ENCODE results near the gene WDR36. TPM values are rescaled to one million over a fixed set of nuclear protein-coding genes. Genes with fewer than 3 reads are reported as not detected.

WDR36 gene
- total and polyA plus RNA-seq, 4 donors, result 3.4 to 26.1 (median 11.0) TPM

DNA sequence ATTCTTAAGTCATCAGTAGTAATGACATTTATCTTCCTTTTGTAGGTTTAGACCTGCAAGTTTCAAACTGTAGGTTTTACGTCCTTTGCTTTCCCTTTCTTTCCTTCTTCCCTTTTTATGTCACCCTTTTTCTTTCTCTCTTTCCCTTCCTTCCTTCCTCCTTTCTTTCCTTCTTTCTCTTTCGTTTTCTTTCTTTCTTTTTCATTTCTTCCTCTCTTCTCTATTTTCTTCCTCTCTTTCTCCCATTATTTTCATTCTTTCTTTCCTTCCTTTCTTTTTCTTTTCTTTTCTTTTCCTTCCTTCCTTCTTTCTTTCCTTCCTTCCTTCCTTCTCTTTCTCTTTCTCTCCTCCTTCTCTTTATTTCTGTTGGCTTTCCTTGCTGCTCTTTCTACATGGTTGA is 59.9 kb downstream of the WDR36 start:
- 75 to 77% methylated on average over 2 of the region's 2 CpGs for WGBS, 2 donors

DNA sequence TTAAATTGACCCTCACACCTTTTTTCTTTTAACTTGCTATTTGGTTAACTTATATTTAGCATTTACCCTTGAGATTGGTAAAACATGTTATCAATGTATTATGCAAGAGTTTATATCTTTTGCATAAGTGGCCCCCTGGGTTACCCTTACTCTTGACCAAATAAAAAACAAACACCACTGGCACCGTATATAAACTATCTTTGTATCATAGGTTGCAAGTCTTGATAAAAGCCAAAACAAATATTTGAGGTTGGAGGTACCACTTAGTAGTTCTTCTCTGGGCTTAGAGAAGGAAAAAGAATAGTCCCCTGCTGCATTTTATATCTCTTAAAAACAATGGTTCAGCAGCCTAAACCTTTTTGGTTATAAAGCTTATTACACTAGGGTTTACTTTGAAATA is 61.3 kb downstream of the WDR36 start:
- no peak overlapping the region for H3K4me3 ChIP-seq (ENCODE audit: low read length in 2 of 2)
- H3K4me1 ChIP-seq (ENCODE audit: control insufficient read depth in 1 of 2, insufficient read depth in 2 of 2, low read length in 2 of 2), result no peaks in the 10 kb centered on the region
- no peak overlapping the region for H3K27ac ChIP-seq (ENCODE audit: low read depth in 1 of 2, low read length in 2 of 2)
- intact Hi-C loops (cut with DNase I), result no loop called here
- 28 to 47% methylated on average over 1 of the region's 1 CpG for WGBS, 2 donors
- no peak for DNase-seq
- H3K9me3 ChIP-seq (ENCODE audit: control insufficient read depth, low read length), result no peaks in the 10 kb centered on the region
- H3K27me3 ChIP-seq (ENCODE audit: control insufficient read depth in 1 of 2, insufficient read depth in 2 of 2, low read length in 1 of 2), result no peaks in the 10 kb centered on the region
- no peaks in the 10 kb centered on the region for H3K36me3 ChIP-seq (ENCODE audit: control insufficient read depth in 1 of 2, insufficient read depth in 2 of 2, low read length in 1 of 2)
- ATAC-seq (ENCODE audit: low FRiP score), result no peak

More for the DNA sequence above, 59.9 kb downstream of the WDR36 start:
- Histone ChIP-seq H3K4me1 (ENCODE audit: control insufficient read depth in 1 of 2, insufficient read depth in 2 of 2, low read length in 2 of 2) (no peaks in the 10 kb centered on the region), H3K9me3 (ENCODE audit: control insufficient read depth, low read length) (no peaks in the 10 kb centered on the region), H3K36me3 (ENCODE audit: control insufficient read depth in 1 of 2, insufficient read depth in 2 of 2, low read length in 1 of 2) (no peaks in the 10 kb centered on the region), H3K27ac (ENCODE audit: low read depth in 1 of 2, low read length in 2 of 2) (no peak overlapping the region), H3K4me3 (ENCODE audit: low read length in 2 of 2) (no peak overlapping the region), H3K27me3 (ENCODE audit: control insufficient read depth in 1 of 2, insufficient read depth in 2 of 2, low read length in 1 of 2) (no peaks in the 10 kb centered on the region)
- intact Hi-C loops (cut with DNase I), result no loop called here
- DNase-seq (no peak), ATAC-seq (ENCODE audit: low FRiP score) (no peak)

DNA sequence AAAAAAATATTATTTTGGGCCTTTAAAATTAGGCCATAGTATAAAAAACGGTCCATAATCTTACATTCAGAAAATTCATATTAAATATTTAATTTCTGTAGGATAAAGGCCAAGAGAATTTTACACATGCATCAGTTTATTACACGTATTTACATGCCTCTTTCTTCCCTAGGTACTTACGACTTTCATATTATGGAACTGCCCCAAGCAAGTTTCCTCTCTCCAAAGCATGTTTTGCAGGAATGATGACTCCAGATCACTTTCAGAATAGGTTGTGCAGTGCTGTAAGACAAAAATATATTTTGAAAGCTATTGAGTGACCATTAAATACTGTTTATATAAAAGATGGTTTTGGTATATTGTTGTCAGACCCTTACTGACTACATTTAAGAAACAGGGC is 61.8 kb downstream of the WDR36 start:
- H3K36me3 ChIP-seq (ENCODE audit: control insufficient read depth in 1 of 2, insufficient read depth in 2 of 2, low read length in 1 of 2), result no peaks in the 10 kb centered on the region
- no peak overlapping the region for H3K4me3 ChIP-seq (ENCODE audit: low read length in 2 of 2)
- DNase-seq, result no peak
- H3K4me1 ChIP-seq (ENCODE audit: control insufficient read depth in 1 of 2, insufficient read depth in 2 of 2, low read length in 2 of 2), result no peaks in the 10 kb centered on the region
- 80 to 89% methylated on average over 3 of the region's 3 CpGs for WGBS, 2 donors
- no peak for ATAC-seq (ENCODE audit: low FRiP score)
- intact Hi-C loops (cut with DNase I), result no loop called here
- H3K27ac ChIP-seq (ENCODE audit: low read depth in 1 of 2, low read length in 2 of 2), result no peak overlapping the region
- H3K9me3 ChIP-seq (ENCODE audit: control insufficient read depth, low read length), result no peaks in the 10 kb centered on the region
- no peaks in the 10 kb centered on the region for H3K27me3 ChIP-seq (ENCODE audit: control insufficient read depth in 1 of 2, insufficient read depth in 2 of 2, low read length in 1 of 2)

DNA sequence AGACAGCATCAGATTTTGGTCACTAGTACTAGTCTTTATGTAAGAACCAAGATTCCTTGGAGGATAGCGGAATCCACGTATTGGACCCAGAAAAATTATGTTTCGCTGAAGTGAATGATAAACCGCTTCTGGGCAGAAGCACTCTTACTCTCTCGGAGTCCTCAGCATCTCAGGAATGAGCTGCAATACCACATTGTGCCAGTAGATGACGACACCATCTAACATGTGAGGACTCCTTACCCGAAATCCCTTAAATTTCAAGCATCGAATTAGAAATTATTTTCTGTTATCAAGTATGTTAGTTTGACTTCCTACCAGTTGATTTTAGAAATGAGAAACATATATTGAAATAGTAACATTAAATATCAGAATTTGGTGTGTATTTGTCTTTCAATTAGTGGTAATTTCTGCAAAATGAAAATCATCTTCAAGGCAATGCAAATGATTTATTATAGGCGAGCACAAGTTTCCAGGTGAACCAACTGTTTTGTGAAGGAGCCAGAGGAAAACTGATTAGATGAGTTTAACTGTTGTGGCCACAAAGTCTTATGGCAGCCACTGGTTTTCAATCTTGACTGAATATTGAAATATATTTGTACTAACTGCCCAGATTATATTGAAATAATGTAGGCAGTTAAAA is 66.1 kb downstream of the WDR36 start:
- Histone ChIP-seq H3K27ac (ENCODE audit: low read depth in 1 of 2, low read length in 2 of 2) (no peak overlapping the region), H3K36me3 (ENCODE audit: control insufficient read depth in 1 of 2, insufficient read depth in 2 of 2, low read length in 1 of 2) (no peaks in the 10 kb centered on the region), H3K27me3 (ENCODE audit: control insufficient read depth in 1 of 2, insufficient read depth in 2 of 2, low read length in 1 of 2) (no peaks in the 10 kb centered on the region), H3K9me3 (ENCODE audit: control insufficient read depth, low read length) (no peaks in the 10 kb centered on the region), H3K4me3 (ENCODE audit: low read length in 2 of 2) (no peak overlapping the region), H3K4me1 (ENCODE audit: control insufficient read depth in 1 of 2, insufficient read depth in 2 of 2, low read length in 2 of 2) (no peaks in the 10 kb centered on the region)
- ATAC-seq (ENCODE audit: low FRiP score) (peak; percentile 81), DNase-seq (peak in 1 of 2 donors; percentile 63)
- intact Hi-C loops (cut with DNase I), result loop anchor here in 1 of 2 donors (5.0 kb wide), 2 partner anchors 119 to 989 kb away; no protein-coding TSS in a partner anchor
- 15 to 16% methylated on average over 9 of the region's 9 CpGs for WGBS, 2 donors

DNA sequence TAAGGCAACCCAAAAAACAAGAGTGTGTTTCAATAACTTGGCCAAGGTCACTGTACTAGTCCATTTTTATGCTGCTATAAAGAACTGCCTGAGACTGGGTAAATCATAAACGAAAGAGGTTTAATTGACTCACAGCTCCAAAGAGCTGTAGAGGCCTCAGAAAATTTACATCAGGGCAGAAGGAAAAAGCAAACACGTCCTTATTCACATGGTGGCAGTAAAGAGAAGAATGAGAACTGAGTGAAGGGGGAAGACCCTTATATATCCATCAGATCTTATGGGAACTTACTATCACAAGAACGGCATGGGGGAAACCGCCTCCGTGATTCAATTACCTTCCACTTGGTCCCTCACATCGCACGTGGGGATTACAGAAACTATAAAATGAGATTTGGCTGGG is 67.7 kb downstream of the WDR36 start:
- H3K36me3 ChIP-seq (ENCODE audit: control insufficient read depth in 1 of 2, insufficient read depth in 2 of 2, low read length in 1 of 2), result no peaks in the 10 kb centered on the region
- H3K9me3 ChIP-seq (ENCODE audit: control insufficient read depth, low read length), result no peaks in the 10 kb centered on the region
- WGBS, 2 donors, result 58 to 61% methylated on average over 7 of the region's 7 CpGs
- DNase-seq, result no peak
- H3K4me1 ChIP-seq (ENCODE audit: control insufficient read depth in 1 of 2, insufficient read depth in 2 of 2, low read length in 2 of 2), result no peaks in the 10 kb centered on the region
- H3K27me3 ChIP-seq (ENCODE audit: control insufficient read depth in 1 of 2, insufficient read depth in 2 of 2, low read length in 1 of 2), result no peaks in the 10 kb centered on the region
- no peak overlapping the region for H3K27ac ChIP-seq (ENCODE audit: low read depth in 1 of 2, low read length in 2 of 2)
- no peak overlapping the region for H3K4me3 ChIP-seq (ENCODE audit: low read length in 2 of 2)
- intact Hi-C loops (cut with DNase I), result loop anchor here (5.0 to 10.0 kb wide), 4 partner anchors 115 to 995 kb away; no protein-coding TSS in a partner anchor
- no peak for ATAC-seq (ENCODE audit: low FRiP score)

DNA sequence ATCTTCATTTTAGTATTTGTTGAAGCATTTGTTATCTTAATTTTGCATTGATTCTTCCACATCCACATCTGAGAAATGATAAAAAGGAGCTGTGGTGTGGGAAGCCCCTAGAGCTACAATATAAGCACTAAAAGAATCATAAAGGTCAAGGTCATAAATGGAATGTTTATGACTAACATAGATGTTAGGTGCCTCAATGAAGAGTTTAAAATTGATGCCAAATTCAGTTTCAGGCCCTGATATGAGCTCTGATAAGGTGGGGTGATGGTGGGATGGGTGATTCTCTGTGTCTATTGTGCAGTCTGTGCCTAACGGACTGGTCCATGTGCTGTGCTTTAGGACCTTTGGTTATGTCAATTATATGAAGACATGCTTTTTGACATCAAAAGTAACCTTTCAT is 70.9 kb downstream of the WDR36 start:
- intact Hi-C loops (cut with DNase I), result loop anchor here in 1 of 2 donors (10.0 kb wide), 2 partner anchors 112 to 992 kb away; no protein-coding TSS in a partner anchor
- no peak for DNase-seq
- no peak overlapping the region for H3K27ac ChIP-seq (ENCODE audit: low read depth in 1 of 2, low read length in 2 of 2)
- H3K27me3 ChIP-seq (ENCODE audit: control insufficient read depth in 1 of 2, insufficient read depth in 2 of 2, low read length in 1 of 2), result no peaks in the 10 kb centered on the region
- no peak for ATAC-seq (ENCODE audit: low FRiP score)
- no peaks in the 10 kb centered on the region for H3K9me3 ChIP-seq (ENCODE audit: control insufficient read depth, low read length)
- no peak overlapping the region for H3K4me3 ChIP-seq (ENCODE audit: low read length in 2 of 2)
- no peaks in the 10 kb centered on the region for H3K4me1 ChIP-seq (ENCODE audit: control insufficient read depth in 1 of 2, insufficient read depth in 2 of 2, low read length in 2 of 2)
- 85 to 92% methylated on average over 1 of the region's 1 CpG for WGBS, 2 donors
- H3K36me3 ChIP-seq (ENCODE audit: control insufficient read depth in 1 of 2, insufficient read depth in 2 of 2, low read length in 1 of 2), result no peaks in the 10 kb centered on the region

DNA sequence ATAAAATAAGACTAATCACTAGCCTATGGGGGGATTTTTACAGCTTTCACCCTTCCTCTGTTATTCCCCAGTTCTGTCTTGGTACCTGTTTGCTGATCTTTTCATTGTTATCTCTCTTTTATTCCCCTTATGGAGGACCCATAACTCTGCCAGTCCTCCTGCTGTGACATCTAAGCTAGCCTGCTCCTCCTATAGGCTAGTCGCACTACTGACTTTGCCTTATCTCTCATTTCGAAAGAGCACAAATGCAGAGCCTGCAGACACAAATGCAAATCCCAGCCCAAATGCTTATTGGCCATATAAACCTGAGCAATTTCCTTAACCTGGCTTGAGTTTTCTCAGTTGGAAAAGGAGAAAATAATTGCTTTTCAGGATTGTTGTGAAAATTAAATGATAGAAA is 72.9 kb downstream of the WDR36 start:
- no peak for ATAC-seq (ENCODE audit: low FRiP score)
- intact Hi-C loops (cut with DNase I), result loop anchor here in 1 of 2 donors (10.0 kb wide), 2 partner anchors 110 to 990 kb away; no protein-coding TSS in a partner anchor
- no peak for DNase-seq
- Histone ChIP-seq H3K36me3 (ENCODE audit: control insufficient read depth in 1 of 2, insufficient read depth in 2 of 2, low read length in 1 of 2) (no peaks in the 10 kb centered on the region), H3K4me1 (ENCODE audit: control insufficient read depth in 1 of 2, insufficient read depth in 2 of 2, low read length in 2 of 2) (no peaks in the 10 kb centered on the region), H3K9me3 (ENCODE audit: control insufficient read depth, low read length) (no peaks in the 10 kb centered on the region), H3K27me3 (ENCODE audit: control insufficient read depth in 1 of 2, insufficient read depth in 2 of 2, low read length in 1 of 2) (no peaks in the 10 kb centered on the region), H3K27ac (ENCODE audit: low read depth in 1 of 2, low read length in 2 of 2) (no peak overlapping the region), H3K4me3 (ENCODE audit: low read length in 2 of 2) (no peak overlapping the region)
- 81% methylated on average over 2 of the region's 2 CpGs for WGBS, 2 donors

DNA sequence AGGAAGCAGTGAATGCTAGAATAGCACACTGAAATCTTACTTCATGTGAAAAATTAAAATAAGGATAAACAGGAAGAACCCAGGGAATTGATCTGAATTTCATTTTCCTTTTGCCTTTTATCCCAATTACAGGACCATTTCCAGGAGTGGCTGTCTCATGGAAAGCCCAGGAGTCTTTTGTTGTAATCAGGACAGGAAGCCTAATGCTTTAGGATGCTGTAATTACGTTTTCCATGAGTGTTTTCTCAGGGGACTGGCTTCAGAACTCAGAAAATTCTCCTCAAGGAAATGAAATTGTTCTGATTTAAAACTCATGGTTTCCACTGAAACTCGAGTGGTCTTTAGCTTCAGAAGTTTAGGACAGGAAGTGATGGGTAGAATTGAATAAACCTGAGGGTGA is 75.4 kb downstream of the WDR36 start:
- intact Hi-C loops (cut with DNase I), result loop anchor here in 1 of 2 donors (10.0 kb wide), 2 partner anchors 107 to 987 kb away; no protein-coding TSS in a partner anchor

DNA sequence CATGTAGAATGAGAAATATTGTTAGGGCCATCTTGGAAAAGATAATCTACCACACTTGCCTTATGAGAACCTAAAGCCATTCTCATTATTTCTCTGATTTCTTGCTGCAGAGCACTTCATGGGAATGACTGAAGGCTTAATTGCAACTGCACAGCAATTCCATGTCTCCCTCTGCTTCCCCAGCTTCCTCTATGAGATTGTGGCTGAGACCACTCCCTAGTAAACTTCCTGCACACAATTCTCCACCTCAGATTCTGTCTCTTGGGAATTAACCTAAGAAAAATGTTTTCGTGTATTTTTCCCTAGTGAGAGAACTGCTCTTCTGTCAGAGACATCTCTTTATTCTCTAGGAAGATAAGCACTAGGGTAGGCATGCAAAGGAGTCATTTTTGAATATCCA is 76.5 kb downstream of the WDR36 start:
- Histone ChIP-seq H3K4me3 (ENCODE audit: low read length in 2 of 2) (no peak overlapping the region), H3K36me3 (ENCODE audit: control insufficient read depth in 1 of 2, insufficient read depth in 2 of 2, low read length in 1 of 2) (no peaks in the 10 kb centered on the region), H3K4me1 (ENCODE audit: control insufficient read depth in 1 of 2, insufficient read depth in 2 of 2, low read length in 2 of 2) (no peaks in the 10 kb centered on the region), H3K27ac (ENCODE audit: low read depth in 1 of 2, low read length in 2 of 2) (no peak overlapping the region), H3K9me3 (ENCODE audit: control insufficient read depth, low read length) (no peaks in the 10 kb centered on the region), H3K27me3 (ENCODE audit: control insufficient read depth in 1 of 2, insufficient read depth in 2 of 2, low read length in 1 of 2) (no peaks in the 10 kb centered on the region)
- DNase-seq, result no peak
- no peak for ATAC-seq (ENCODE audit: low FRiP score)
- intact Hi-C loops (cut with DNase I), result loop anchor here in 1 of 2 donors (10.0 kb wide), 2 partner anchors 106 to 986 kb away; no protein-coding TSS in a partner anchor
- 0 to 1% methylated on average over 1 of the region's 1 CpG for WGBS, 2 donors

More for the DNA sequence above, 75.4 kb downstream of the WDR36 start:
- Histone ChIP-seq H3K36me3 (ENCODE audit: control insufficient read depth in 1 of 2, insufficient read depth in 2 of 2, low read length in 1 of 2) (no peaks in the 10 kb centered on the region), H3K9me3 (ENCODE audit: control insufficient read depth, low read length) (no peaks in the 10 kb centered on the region), H3K4me3 (ENCODE audit: low read length in 2 of 2) (no peak overlapping the region), H3K27me3 (ENCODE audit: control insufficient read depth in 1 of 2, insufficient read depth in 2 of 2, low read length in 1 of 2) (no peaks in the 10 kb centered on the region), H3K27ac (ENCODE audit: low read depth in 1 of 2, low read length in 2 of 2) (no peak overlapping the region), H3K4me1 (ENCODE audit: control insufficient read depth in 1 of 2, insufficient read depth in 2 of 2, low read length in 2 of 2) (no peaks in the 10 kb centered on the region)
- DNase-seq (no peak), ATAC-seq (ENCODE audit: low FRiP score) (no peak)
- 59 to 66% methylated on average over 2 of the region's 2 CpGs for WGBS, 2 donors
